ENCODE measurements around the gene TALDO1. TPM values are rescaled to one million over a fixed set of nuclear protein-coding genes. Genes with fewer than 3 reads are reported as not detected.

The TALDO1 gene
- total RNA-seq, 1 donor from 2014 or later = 182 TPM

GRCh38 chr11:774873-775592 is 27.8 kb downstream of the TALDO1 start:
- H3K9me3 Mint-ChIP-seq (ENCODE audit: unreplicated experiment) = peaks cover 8% of the 10 kb centered on the region
- H3K36me3 Mint-ChIP-seq (ENCODE audit: unreplicated experiment) = no peaks in the 10 kb centered on the region
- DNase-seq = peak; percentile 9
- H3K27me3 Mint-ChIP-seq (ENCODE audit: unreplicated experiment) = peaks cover 4% of the 10 kb centered on the region
- no peak overlapping the region for H3K27ac Mint-ChIP-seq (ENCODE audit: unreplicated experiment)
- peaks cover 11% of the 10 kb centered on the region for H3K4me1 Mint-ChIP-seq (ENCODE audit: low read depth, unreplicated experiment)
- H3K4me3 Mint-ChIP-seq (ENCODE audit: unreplicated experiment) = peak overlapping the region; percentile 90
- no peak for TF ChIP-seq CTCF (IDR thresholded peaks at IDR 0.05; ENCODE audit: partially characterized antibody, unreplicated experiment)

- Mint-ChIP-seq H3K4me3 (ENCODE audit: unreplicated experiment) (peak overlapping the region; percentile 90), H3K36me3 (ENCODE audit: unreplicated experiment) (no peaks in the 10 kb centered on the region), H3K4me1 (ENCODE audit: low read depth, unreplicated experiment) (peaks cover 11% of the 10 kb centered on the region), H3K27me3 (ENCODE audit: unreplicated experiment) (peaks cover 4% of the 10 kb centered on the region), H3K9me3 (ENCODE audit: unreplicated experiment) (peaks cover 8% of the 10 kb centered on the region), H3K27ac (ENCODE audit: unreplicated experiment) (peak overlapping the region; percentile 92)
- TF ChIP-seq CTCF (IDR thresholded peaks at IDR 0.05; ENCODE audit: partially characterized antibody, unreplicated experiment) = no peak
- no peak for DNase-seq
Observed at GRCh38 chr11:776263-776560, 28.9 kb downstream of the TALDO1 start.

- H3K4me1 Mint-ChIP-seq (ENCODE audit: low read depth, unreplicated experiment) = peaks cover 11% of the 10 kb centered on the region
- H3K36me3 Mint-ChIP-seq (ENCODE audit: unreplicated experiment) = no peaks in the 10 kb centered on the region
- H3K27ac Mint-ChIP-seq (ENCODE audit: unreplicated experiment) = peak overlapping the region; percentile 92
- H3K9me3 Mint-ChIP-seq (ENCODE audit: unreplicated experiment) = peaks cover 8% of the 10 kb centered on the region
- H3K27me3 Mint-ChIP-seq (ENCODE audit: unreplicated experiment) = peaks cover 4% of the 10 kb centered on the region
- DNase-seq = peak; percentile 74
- H3K4me3 Mint-ChIP-seq (ENCODE audit: unreplicated experiment) = peak overlapping the region; percentile 90
- no peak for TF ChIP-seq CTCF (IDR thresholded peaks at IDR 0.05; ENCODE audit: partially characterized antibody, unreplicated experiment)
Observed at GRCh38 chr11:776561-777287, 29.5 kb downstream of the TALDO1 start.

- H3K4me3 Mint-ChIP-seq (ENCODE audit: unreplicated experiment) = peak within 1 kb of the TSS; percentile 90
- TF ChIP-seq CTCF (IDR thresholded peaks at IDR 0.05; ENCODE audit: partially characterized antibody, unreplicated experiment) = no peak
- H3K4me1 Mint-ChIP-seq (ENCODE audit: low read depth, unreplicated experiment) = peaks cover 11% of the 10 kb centered on the region
- no peaks in the 10 kb centered on the region for H3K36me3 Mint-ChIP-seq (ENCODE audit: unreplicated experiment)
- peak; percentile 97 for DNase-seq
- H3K9me3 Mint-ChIP-seq (ENCODE audit: unreplicated experiment) = peaks cover 8% of the 10 kb centered on the region
- peaks cover 4% of the 10 kb centered on the region for H3K27me3 Mint-ChIP-seq (ENCODE audit: unreplicated experiment)
- H3K27ac Mint-ChIP-seq (ENCODE audit: unreplicated experiment) = peak within 1 kb of the TSS; percentile 92
Observed at GRCh38 chr11:777288-778255, 30.3 kb downstream of the TALDO1 start, which contains the start of gene GATD1. GATD1 (minus strand) TSS chr11:777487; CDS start chr11:777462, 25 bp downstream.

Data from glutamatergic neuron (in vitro differentiated cells).